ENCODE data around the gene DHH.

The DHH gene

GRCh38 chr12:49039421-49040363, 54.9 kb downstream of the DHH start:
- no peak for TF ChIP-seq CREB1 (IDR thresholded peaks at IDR 0.05; ENCODE audit: low read depth)
- TF ChIP-seq REST (IDR thresholded peaks at IDR 0.05; ENCODE audit: low read depth) = no peak
- TF ChIP-seq MAX (IDR thresholded peaks at IDR 0.05) = no peak
- no peak for TF ChIP-seq FOXM1 (IDR thresholded peaks at IDR 0.05; ENCODE audit: borderline replicate concordance, low read depth)
- no peak for TF ChIP-seq CEBPB (IDR thresholded peaks at IDR 0.05)
- TF ChIP-seq EP300 (IDR thresholded peaks at IDR 0.05; ENCODE audit: borderline replicate concordance) = no peak
- TF ChIP-seq YY1 (IDR thresholded peaks at IDR 0.05; ENCODE audit: low read depth) = no peak
- no peak for TF ChIP-seq NFIC (IDR thresholded peaks at IDR 0.05)
- TF ChIP-seq RAD21 (IDR thresholded peaks at IDR 0.05; ENCODE audit: low read depth) = no peak

- TF ChIP-seq TAF1 (IDR thresholded peaks at IDR 0.05; ENCODE audit: low read depth) (no peak), RAD21 (IDR thresholded peaks at IDR 0.05; ENCODE audit: low read depth) (no peak), MAX (IDR thresholded peaks at IDR 0.05) (no peak), REST (IDR thresholded peaks at IDR 0.05; ENCODE audit: low read depth) (no peak), TCF12 (IDR thresholded peaks at IDR 0.05; ENCODE audit: low read depth) (no peak), FOXM1 (IDR thresholded peaks at IDR 0.05; ENCODE audit: borderline replicate concordance, low read depth) (no peak), YY1 (IDR thresholded peaks at IDR 0.05; ENCODE audit: low read depth) (no peak), TEAD4 (IDR thresholded peaks at IDR 0.05) (no peak)
These were observed 56.2 kb downstream of the DHH start for GRCh38 chr12:49038291-49038955.

- TF ChIP-seq EGR1 (IDR thresholded peaks at IDR 0.05) (no peak), CEBPB (IDR thresholded peaks at IDR 0.05) (no peak), TCF12 (IDR thresholded peaks at IDR 0.05; ENCODE audit: low read depth) (no peak), USF1 (IDR thresholded peaks at IDR 0.05) (no peak), EP300 (IDR thresholded peaks at IDR 0.05; ENCODE audit: borderline replicate concordance) (no peak), TEAD4 (IDR thresholded peaks at IDR 0.05) (no peak)
These were observed 56.7 kb downstream of the DHH start for GRCh38 chr12:49037947-49038237.

- TF ChIP-seq REST (IDR thresholded peaks at IDR 0.05; ENCODE audit: low read depth) (no peak), EP300 (IDR thresholded peaks at IDR 0.05; ENCODE audit: borderline replicate concordance) (no peak), FOXM1 (IDR thresholded peaks at IDR 0.05; ENCODE audit: borderline replicate concordance, low read depth) (no peak), TEAD4 (IDR thresholded peaks at IDR 0.05) (no peak), TCF12 (IDR thresholded peaks at IDR 0.05; ENCODE audit: low read depth) (no peak), USF1 (IDR thresholded peaks at IDR 0.05) (no peak), NFIC (IDR thresholded peaks at IDR 0.05) (no peak), YY1 (IDR thresholded peaks at IDR 0.05; ENCODE audit: low read depth) (no peak), ZBTB7A (IDR thresholded peaks at IDR 0.05; ENCODE audit: low read depth) (no peak), MAX (IDR thresholded peaks at IDR 0.05) (no peak), CREB1 (IDR thresholded peaks at IDR 0.05; ENCODE audit: low read depth) (no peak), TAF1 (IDR thresholded peaks at IDR 0.05; ENCODE audit: low read depth) (no peak), RAD21 (IDR thresholded peaks at IDR 0.05; ENCODE audit: low read depth) (no peak), CEBPB (IDR thresholded peaks at IDR 0.05) (no peak)
These were observed 57.3 kb downstream of the DHH start for GRCh38 chr12:49037111-49037946.

All from Ishikawa (cell line).